ENCODE data around the gene BAG3.

BAG3 gene

DNA sequence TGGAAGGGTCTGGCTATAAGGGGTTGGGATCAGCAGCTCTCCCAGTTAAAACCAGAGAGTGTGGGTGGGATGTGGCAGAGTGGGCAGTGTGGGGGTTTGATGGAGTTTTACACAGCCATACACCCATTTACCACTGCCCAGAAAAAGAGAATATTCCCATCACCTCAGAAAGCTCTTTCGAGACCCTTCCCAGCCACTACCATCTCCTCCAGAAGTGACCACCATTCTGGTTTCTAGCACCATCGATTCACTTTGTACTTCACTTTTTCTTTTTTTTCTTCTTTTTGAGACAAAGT, 15.5 kb downstream of the BAG3 start:
- TF ChIP-seq, protein P1, sequence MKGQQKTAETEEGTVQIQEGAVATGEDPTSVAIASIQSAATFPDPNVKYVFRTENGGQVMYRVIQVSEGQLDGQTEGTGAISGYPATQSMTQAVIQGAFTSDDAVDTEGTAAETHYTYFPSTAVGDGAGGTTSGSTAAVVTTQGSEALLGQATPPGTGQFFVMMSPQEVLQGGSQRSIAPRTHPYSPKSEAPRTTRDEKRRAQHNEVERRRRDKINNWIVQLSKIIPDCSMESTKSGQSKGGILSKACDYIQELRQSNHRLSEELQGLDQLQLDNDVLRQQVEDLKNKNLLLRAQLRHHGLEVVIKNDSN (IDR thresholded peaks at IDR 0.05) = no peak
- TF ChIP-seq RAD21 (IDR thresholded peaks at IDR 0.05; ENCODE audit: low read depth) (no peak; the same call in 1 of the 2 replicates), TAF1 (IDR thresholded peaks at IDR 0.05; ENCODE audit: low read depth) (no peak), FOXM1 (IDR thresholded peaks at IDR 0.05; ENCODE audit: borderline replicate concordance, low read depth) (no peak), YY1 (IDR thresholded peaks at IDR 0.05; ENCODE audit: low read depth) (no peak), EGR1 (IDR thresholded peaks at IDR 0.05) (no peak), TEAD4 (IDR thresholded peaks at IDR 0.05) (no peak)
- TF ChIP-seq, protein P2, sequence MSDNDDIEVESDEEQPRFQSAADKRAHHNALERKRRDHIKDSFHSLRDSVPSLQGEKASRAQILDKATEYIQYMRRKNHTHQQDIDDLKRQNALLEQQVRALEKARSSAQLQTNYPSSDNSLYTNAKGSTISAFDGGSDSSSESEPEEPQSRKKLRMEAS (IDR thresholded peaks at IDR 0.05) = no peak
- TF ChIP-seq, protein P3, sequence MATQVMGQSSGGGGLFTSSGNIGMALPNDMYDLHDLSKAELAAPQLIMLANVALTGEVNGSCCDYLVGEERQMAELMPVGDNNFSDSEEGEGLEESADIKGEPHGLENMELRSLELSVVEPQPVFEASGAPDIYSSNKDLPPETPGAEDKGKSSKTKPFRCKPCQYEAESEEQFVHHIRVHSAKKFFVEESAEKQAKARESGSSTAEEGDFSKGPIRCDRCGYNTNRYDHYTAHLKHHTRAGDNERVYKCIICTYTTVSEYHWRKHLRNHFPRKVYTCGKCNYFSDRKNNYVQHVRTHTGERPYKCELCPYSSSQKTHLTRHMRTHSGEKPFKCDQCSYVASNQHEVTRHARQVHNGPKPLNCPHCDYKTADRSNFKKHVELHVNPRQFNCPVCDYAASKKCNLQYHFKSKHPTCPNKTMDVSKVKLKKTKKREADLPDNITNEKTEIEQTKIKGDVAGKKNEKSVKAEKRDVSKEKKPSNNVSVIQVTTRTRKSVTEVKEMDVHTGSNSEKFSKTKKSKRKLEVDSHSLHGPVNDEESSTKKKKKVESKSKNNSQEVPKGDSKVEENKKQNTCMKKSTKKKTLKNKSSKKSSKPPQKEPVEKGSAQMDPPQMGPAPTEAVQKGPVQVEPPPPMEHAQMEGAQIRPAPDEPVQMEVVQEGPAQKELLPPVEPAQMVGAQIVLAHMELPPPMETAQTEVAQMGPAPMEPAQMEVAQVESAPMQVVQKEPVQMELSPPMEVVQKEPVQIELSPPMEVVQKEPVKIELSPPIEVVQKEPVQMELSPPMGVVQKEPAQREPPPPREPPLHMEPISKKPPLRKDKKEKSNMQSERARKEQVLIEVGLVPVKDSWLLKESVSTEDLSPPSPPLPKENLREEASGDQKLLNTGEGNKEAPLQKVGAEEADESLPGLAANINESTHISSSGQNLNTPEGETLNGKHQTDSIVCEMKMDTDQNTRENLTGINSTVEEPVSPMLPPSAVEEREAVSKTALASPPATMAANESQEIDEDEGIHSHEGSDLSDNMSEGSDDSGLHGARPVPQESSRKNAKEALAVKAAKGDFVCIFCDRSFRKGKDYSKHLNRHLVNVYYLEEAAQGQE (IDR thresholded peaks at IDR 0.05; ENCODE audit: low read depth) = no peak

DNA sequence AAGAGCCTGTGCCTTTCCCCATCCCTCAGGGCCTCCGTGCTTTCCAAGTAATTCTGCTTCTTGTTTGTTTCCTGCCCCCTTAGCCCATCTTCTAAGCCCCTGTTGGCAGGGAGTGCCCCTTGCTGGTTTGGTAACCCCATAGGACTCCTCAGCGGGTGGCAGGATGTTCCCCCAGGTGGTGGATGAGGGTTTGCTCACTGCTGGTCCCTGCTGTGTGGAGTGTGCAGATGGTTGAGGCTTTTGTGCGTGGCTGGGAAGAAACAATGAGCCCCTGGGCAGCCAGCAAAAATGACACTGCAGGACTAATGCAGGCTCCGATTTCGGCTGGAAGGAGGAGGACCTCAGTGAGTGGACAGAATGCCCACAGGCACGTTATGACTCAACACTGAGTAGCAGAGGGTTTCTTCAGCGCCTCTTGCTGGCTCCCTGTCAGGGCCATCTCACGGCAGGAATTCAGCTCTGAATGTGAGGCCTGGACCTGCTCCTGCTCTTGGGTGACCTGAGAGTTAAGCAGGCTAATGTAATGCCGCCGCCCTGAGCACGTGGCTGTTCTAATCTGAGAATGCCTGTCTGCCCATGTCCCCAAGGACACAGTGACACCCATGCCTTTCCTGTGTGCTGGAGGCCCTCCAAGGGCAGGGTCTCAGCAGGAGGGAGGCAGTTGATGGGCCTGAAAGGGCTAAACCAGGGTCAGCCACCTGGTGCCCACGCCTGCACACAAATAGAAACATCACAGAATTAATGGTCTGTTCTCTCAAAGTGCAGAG, 16.6 kb downstream of the BAG3 start:
- TF ChIP-seq ZBTB7A (IDR thresholded peaks at IDR 0.05; ENCODE audit: low read depth) (peak; percentile 95), TCF12 (IDR thresholded peaks at IDR 0.05; ENCODE audit: low read depth) (peak; percentile 99), EGR1 (IDR thresholded peaks at IDR 0.05) (peak; percentile 64; the same call in 1 of the 2 replicates), TAF1 (IDR thresholded peaks at IDR 0.05; ENCODE audit: low read depth) (no peak; the same call in 1 of the 2 replicates), NFIC (IDR thresholded peaks at IDR 0.05) (peak; percentile 98), TEAD4 (IDR thresholded peaks at IDR 0.05) (peak; percentile 88), FOXM1 (IDR thresholded peaks at IDR 0.05; ENCODE audit: borderline replicate concordance, low read depth) (peak; percentile 93), YY1 (IDR thresholded peaks at IDR 0.05; ENCODE audit: low read depth) (peak; percentile 65), CEBPB (IDR thresholded peaks at IDR 0.05) (peak; percentile 84), CREB1 (IDR thresholded peaks at IDR 0.05; ENCODE audit: low read depth) (peak; percentile 36), RAD21 (IDR thresholded peaks at IDR 0.05; ENCODE audit: low read depth) (peak; percentile 29), EP300 (IDR thresholded peaks at IDR 0.05; ENCODE audit: borderline replicate concordance) (peak; percentile 98)
- TF ChIP-seq, protein P1 (IDR thresholded peaks at IDR 0.05) = peak; percentile 88
- TF ChIP-seq, protein P3 (IDR thresholded peaks at IDR 0.05; ENCODE audit: low read depth) = 0 out of 2 replicates have a peak, but pooled peaks have one; percentile 27
- TF ChIP-seq, protein P2 (IDR thresholded peaks at IDR 0.05) = peak; percentile 99

DNA sequence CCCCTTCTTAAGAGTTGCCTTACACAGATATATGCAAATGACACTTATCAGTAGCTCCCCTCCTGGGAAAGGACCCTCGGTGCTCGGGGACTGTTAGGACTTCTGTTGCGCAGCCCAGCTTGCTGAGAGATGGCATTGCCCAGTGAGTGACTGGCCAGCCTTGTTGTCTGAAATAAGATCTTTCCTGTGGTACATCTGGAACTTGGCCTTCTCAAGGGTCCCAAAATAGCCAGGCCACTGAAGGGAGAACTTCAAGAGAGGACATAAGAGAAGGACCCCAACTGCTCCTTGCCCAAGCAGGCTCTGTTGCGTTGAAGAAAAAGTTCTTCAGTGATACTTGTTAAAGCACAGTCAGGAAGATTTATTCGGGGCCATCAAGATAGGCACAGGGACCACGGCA, 17.3 kb downstream of the BAG3 start:
- TF ChIP-seq ZBTB7A (IDR thresholded peaks at IDR 0.05; ENCODE audit: low read depth) = no peak; the same call in 1 of the 2 replicates
- no peak for TF ChIP-seq FOXM1 (IDR thresholded peaks at IDR 0.05; ENCODE audit: borderline replicate concordance, low read depth)
- TF ChIP-seq TEAD4 (IDR thresholded peaks at IDR 0.05) = no peak
- TF ChIP-seq, protein P3 (IDR thresholded peaks at IDR 0.05; ENCODE audit: low read depth) = no peak
- TF ChIP-seq, protein P2 (IDR thresholded peaks at IDR 0.05) = no peak
- TF ChIP-seq, protein P1 (IDR thresholded peaks at IDR 0.05) = no peak
- no peak for TF ChIP-seq TCF12 (IDR thresholded peaks at IDR 0.05; ENCODE audit: low read depth)
- no peak for TF ChIP-seq TAF1 (IDR thresholded peaks at IDR 0.05; ENCODE audit: low read depth)
- TF ChIP-seq CEBPB (IDR thresholded peaks at IDR 0.05) = no peak
- no peak for TF ChIP-seq YY1 (IDR thresholded peaks at IDR 0.05; ENCODE audit: low read depth)
- no peak for TF ChIP-seq NFIC (IDR thresholded peaks at IDR 0.05)
- no peak for TF ChIP-seq EP300 (IDR thresholded peaks at IDR 0.05; ENCODE audit: borderline replicate concordance)
- TF ChIP-seq CREB1 (IDR thresholded peaks at IDR 0.05; ENCODE audit: low read depth) = no peak
- TF ChIP-seq EGR1 (IDR thresholded peaks at IDR 0.05) = no peak
